Chondrocyte (in vitro differentiated cells): ENCODE data around the gene ESR1. TPM values are rescaled to one million over a fixed set of nuclear protein-coding genes. Genes with fewer than 3 reads are reported as not detected.

Source experiments
- DNase-seq: peaks from one replicate; pipeline ENCODE4 v3.0.0; 2021; ENCODE audit warnings: mixed read lengths, low spot score
- H3K27ac Mint-ChIP-seq: one replicate; pipeline ENCODE4 v1.8.0; 2021; ENCODE audit warnings: mild to moderate bottlenecking, moderate library complexity, mixed read lengths; ENCODE audit not compliant: unreplicated experiment
- H3K27me3 Mint-ChIP-seq: 2 replicates; pipeline ENCODE4 v1.8.0; 2021; ENCODE audit warnings: low read depth, mixed read lengths
- H3K36me3 Mint-ChIP-seq: 2 replicates; pipeline ENCODE4 v1.8.0; 2021; ENCODE audit warnings: low read depth, mixed read lengths
- H3K4me1 Mint-ChIP-seq: 2 replicates; pipeline ENCODE4 v1.8.0; 2021; ENCODE audit warnings: low read depth, mild to moderate bottlenecking, mixed read lengths
- H3K4me3 Mint-ChIP-seq: one replicate; pipeline ENCODE4 v1.8.0; 2021; ENCODE audit warnings: mild to moderate bottlenecking, moderate library complexity, mixed read lengths; ENCODE audit not compliant: unreplicated experiment
- H3K9me3 Mint-ChIP-seq: 2 replicates; pipeline ENCODE4 v1.8.0; 2021; ENCODE audit warnings: low read depth, mixed read lengths
- total RNA-seq: library from RNA; stranded (reverse); gene quantifications from 3 replicates; pipeline ENCODE4 v1.2.1, GENCODE V29; 2021
- TF ChIP-seq, protein P1 (sequence below): fragments of 200-600 bp; sonication (generic); IDR thresholded peaks from 2 replicates; pipeline ENCODE4 v1.5.0; 2021; ENCODE audit warnings: antibody characterized with exemption, mild to moderate bottlenecking, moderate library complexity

ESR1 gene
- total RNA-seq, 1 donor from 2014 or later: not detected

DNA sequence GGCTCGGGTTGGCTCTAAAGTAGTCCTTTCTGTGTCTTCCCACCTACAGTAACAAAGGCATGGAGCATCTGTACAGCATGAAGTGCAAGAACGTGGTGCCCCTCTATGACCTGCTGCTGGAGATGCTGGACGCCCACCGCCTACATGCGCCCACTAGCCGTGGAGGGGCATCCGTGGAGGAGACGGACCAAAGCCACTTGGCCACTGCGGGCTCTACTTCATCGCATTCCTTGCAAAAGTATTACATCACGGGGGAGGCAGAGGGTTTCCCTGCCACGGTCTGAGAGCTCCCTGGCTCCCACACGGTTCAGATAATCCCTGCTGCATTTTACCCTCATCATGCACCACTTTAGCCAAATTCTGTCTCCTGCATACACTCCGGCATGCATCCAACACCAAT lies 291.2 kb downstream of the ESR1 start:
- H3K9me3 Mint-ChIP-seq: peaks cover 10% of the 10 kb centered on the region
- DNase-seq: no peak
- no peak overlapping the region for H3K27ac Mint-ChIP-seq
- H3K36me3 Mint-ChIP-seq: peaks cover 1% of the 10 kb centered on the region
- TF ChIP-seq, protein P1, sequence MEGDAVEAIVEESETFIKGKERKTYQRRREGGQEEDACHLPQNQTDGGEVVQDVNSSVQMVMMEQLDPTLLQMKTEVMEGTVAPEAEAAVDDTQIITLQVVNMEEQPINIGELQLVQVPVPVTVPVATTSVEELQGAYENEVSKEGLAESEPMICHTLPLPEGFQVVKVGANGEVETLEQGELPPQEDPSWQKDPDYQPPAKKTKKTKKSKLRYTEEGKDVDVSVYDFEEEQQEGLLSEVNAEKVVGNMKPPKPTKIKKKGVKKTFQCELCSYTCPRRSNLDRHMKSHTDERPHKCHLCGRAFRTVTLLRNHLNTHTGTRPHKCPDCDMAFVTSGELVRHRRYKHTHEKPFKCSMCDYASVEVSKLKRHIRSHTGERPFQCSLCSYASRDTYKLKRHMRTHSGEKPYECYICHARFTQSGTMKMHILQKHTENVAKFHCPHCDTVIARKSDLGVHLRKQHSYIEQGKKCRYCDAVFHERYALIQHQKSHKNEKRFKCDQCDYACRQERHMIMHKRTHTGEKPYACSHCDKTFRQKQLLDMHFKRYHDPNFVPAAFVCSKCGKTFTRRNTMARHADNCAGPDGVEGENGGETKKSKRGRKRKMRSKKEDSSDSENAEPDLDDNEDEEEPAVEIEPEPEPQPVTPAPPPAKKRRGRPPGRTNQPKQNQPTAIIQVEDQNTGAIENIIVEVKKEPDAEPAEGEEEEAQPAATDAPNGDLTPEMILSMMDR: no peak
- H3K4me3 Mint-ChIP-seq: no peak overlapping the region
- H3K27me3 Mint-ChIP-seq: no peaks in the 10 kb centered on the region
- H3K4me1 Mint-ChIP-seq: peaks cover 51% of the 10 kb centered on the region

DNA sequence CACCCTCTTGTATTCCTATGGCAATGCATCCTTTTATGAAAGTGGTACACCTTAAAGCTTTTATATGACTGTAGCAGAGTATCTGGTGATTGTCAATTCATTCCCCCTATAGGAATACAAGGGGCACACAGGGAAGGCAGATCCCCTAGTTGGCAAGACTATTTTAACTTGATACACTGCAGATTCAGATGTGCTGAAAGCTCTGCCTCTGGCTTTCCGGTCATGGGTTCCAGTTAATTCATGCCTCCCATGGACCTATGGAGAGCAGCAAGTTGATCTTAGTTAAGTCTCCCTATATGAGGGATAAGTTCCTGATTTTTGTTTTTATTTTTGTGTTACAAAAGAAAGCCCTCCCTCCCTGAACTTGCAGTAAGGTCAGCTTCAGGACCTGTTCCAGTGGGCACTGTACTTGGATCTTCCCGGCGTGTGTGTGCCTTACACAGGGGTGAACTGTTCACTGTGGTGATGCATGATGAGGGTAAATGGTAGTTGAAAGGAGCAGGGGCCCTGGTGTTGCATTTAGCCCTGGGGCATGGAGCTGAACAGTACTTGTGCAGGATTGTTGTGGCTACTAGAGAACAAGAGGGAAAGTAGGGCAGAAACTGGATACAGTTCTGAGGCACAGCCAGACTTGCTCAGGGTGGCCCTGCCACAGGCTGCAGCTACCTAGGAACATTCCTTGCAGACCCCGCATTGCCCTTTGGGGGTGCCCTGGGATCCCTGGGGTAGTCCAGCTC lies 292.1 kb downstream of the ESR1 start:
- no peak overlapping the region for H3K27ac Mint-ChIP-seq
- peaks cover 46% of the 10 kb centered on the region for H3K4me1 Mint-ChIP-seq
- H3K36me3 Mint-ChIP-seq: peaks cover 1% of the 10 kb centered on the region
- H3K9me3 Mint-ChIP-seq: peaks cover 10% of the 10 kb centered on the region
- H3K4me3 Mint-ChIP-seq: no peak overlapping the region
- no peak for DNase-seq
- TF ChIP-seq, protein P1: no peak
- no peaks in the 10 kb centered on the region for H3K27me3 Mint-ChIP-seq

DNA sequence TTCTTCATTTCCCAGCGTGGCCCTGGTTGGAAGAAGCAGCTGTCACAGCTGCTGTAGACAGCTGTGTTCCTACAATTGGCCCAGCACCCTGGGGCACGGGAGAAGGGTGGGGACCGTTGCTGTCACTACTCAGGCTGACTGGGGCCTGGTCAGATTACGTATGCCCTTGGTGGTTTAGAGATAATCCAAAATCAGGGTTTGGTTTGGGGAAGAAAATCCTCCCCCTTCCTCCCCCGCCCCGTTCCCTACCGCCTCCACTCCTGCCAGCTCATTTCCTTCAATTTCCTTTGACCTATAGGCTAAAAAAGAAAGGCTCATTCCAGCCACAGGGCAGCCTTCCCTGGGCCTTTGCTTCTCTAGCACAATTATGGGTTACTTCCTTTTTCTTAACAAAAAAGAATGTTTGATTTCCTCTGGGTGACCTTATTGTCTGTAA lies 292.7 kb downstream of the ESR1 start:
- Mint-ChIP-seq H3K4me3 (no peak overlapping the region), H3K4me1 (peaks cover 40% of the 10 kb centered on the region), H3K27me3 (no peaks in the 10 kb centered on the region), H3K27ac (no peak overlapping the region), H3K9me3 (peaks cover 6% of the 10 kb centered on the region), H3K36me3 (no peaks in the 10 kb centered on the region)
- TF ChIP-seq, protein P1: no peak
- no peak for DNase-seq

DNA sequence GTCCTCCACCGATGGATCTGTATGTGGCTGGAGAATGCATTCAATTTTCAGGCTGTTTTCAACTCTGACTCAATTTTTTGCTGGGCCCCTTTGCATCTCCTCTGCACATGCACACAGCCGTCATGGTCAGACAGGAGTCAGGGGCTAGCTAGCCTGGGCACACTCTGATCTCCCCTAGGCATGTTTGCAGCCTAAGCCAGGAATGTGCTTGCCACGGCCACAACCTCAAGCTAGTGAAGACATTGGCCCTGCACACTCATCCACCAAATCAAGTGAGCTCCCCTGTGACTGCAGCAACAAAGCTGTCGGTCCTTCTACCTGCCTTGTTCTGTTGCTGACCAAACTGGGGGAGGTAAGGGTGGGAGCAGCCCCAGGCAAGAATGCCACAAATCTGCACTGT lies 300.5 kb downstream of the ESR1 start:
- Mint-ChIP-seq H3K27me3 (no peaks in the 10 kb centered on the region), H3K9me3 (peaks cover 5% of the 10 kb centered on the region), H3K36me3 (peaks cover 3% of the 10 kb centered on the region), H3K4me1 (peaks cover 18% of the 10 kb centered on the region), H3K4me3 (no peak overlapping the region), H3K27ac (no peak overlapping the region)
- TF ChIP-seq, protein P1: no peak
- no peak for DNase-seq

DNA sequence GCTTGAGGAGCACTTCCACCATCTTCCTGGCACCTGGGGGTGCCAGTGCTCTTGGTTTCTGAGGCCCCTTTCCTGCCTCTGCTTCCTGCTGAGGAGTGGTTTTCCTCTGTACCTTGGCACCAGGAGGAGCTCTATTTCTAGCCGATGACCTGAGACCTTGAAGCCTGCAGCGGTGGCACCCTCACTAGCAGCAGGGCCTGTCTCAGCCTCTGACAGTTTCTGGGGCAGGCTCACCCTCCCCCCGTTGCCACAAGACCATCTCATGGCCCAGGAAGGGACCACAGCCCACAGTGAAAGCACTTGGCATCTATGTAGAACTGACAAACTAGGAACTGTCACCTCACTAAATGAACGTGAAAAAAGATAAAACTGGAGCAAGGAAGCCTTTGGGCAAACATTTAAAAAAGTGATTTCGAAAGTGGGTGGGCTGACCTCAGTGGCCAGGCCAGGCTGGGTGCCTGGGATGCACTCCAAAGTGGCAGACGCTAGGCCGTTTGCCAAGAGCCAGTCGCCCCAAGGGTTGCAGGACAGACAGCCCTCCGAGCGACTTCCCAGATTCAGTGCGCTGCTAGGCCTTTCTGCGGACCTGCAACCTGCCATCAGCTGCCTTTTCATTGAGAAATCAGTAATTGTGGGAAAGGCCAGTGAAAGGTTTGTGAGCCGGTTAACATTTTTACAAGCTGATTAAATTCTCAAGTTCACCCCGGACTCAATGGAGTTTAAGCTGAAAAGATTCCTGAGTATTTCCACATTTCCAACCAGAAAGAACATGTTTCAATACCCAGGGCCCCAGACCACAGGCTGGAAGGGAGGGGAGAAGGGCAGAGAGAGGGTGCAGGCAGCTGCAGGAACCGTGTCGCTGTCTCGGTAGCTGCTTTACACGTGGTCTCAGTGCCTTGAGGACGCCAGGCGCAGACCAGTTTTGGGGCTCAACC lies 303.7 kb downstream of the ESR1 start:
- Mint-ChIP-seq H3K4me1 (peaks cover 18% of the 10 kb centered on the region), H3K27me3 (no peaks in the 10 kb centered on the region), H3K9me3 (peaks cover 5% of the 10 kb centered on the region), H3K27ac (no peak overlapping the region), H3K4me3 (no peak overlapping the region), H3K36me3 (peaks cover 3% of the 10 kb centered on the region)
- DNase-seq: no peak
- TF ChIP-seq, protein P1: no peak
